Ramos (cell line): Measurements from ENCODE around the gene TRAM2.

Experiments
- in situ Hi-C: fragments of 300-500 bp; cut with MboI; formaldehyde crosslinking; loops from one replicate; pipeline ENCODE4 v1.14.3; 2022; ENCODE audit warnings: low sequenced_read_pairs; ENCODE audit not compliant: unreplicated experiment

The TRAM2 gene

DNA sequence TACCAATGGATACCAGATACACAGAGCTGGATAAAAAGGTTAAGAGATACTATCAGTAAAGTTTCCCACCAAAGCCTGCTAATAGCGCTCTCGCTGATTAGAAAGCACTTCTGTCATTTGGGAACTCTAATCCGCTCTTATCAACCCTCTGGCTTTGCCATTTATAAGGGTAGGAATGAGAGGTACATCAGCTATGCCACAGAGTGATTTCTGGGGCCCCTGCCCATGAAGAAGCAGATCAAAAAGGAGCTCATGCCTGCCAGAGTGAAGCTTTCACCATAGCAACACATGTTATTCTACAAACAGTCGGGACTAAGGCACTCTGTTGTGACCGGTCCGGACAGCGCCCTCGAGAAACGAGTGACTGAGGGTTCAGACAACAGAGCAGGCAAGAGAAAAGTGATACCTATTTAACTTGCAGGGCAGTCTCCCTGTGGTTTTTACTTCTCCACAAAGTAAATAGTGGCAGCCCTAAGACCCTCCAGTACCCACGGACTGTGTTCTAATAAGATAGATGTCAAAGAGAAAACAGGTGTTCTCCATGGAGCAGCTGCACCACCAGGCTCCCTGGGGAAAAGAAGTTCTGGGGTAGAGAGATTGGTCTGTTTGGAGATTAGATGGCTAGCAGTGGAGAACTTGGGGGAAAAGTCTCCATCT, 5.6 kb downstream of the TRAM2 start:
- in situ Hi-C loops: no loop called here

DNA sequence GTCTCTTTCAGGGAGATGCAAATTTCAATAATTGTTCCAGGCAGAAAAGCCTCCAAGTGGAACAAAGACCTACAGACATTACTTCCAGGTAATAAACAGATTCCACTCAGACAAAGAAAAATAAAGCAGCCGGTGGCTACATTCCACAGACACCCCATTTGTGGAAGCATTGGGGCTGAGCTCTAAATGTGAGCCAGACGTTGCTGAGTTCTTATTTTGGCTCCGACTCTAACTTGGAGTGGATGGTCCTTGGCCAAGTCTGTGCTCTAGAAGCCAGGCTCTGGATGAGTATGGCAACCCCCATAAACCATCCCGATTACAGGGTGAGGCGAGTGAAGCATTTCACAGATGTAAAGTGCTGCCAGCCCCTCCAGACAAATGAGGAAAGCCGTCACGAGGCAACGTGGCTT, 6.6 kb downstream of the TRAM2 start:
- in situ Hi-C loops: no loop called here

GRCh38 chr6:52568320-52568719, 8.5 kb downstream of the TRAM2 start:
- in situ Hi-C loops: no loop called here

GRCh38 chr6:52566853-52567279, 10.0 kb downstream of the TRAM2 start:
- in situ Hi-C loops: no loop called here

DNA sequence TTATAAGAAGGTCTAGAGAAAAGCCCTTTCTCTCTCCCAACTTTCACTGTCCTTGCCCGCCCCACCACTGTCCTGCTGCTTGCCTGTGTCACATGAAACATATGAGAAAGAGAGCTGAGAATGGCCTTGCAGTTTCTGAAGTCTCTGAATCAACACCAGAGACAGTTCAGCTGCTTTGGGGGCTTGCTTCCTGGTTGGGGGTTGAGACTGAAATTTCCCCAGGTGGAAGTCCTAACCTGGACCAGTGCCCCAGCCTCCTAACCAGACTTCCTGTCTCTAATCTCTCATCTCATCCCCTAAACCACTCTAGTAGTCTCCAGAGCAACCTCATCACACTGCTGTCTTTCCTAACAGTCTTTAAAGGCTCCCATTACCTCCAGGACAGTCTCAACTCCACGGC, 10.7 kb downstream of the TRAM2 start:
- in situ Hi-C loops: no loop called here

GRCh38 chr6:52564856-52565255, 12.0 kb downstream of the TRAM2 start:
- in situ Hi-C loops: no loop called here

DNA sequence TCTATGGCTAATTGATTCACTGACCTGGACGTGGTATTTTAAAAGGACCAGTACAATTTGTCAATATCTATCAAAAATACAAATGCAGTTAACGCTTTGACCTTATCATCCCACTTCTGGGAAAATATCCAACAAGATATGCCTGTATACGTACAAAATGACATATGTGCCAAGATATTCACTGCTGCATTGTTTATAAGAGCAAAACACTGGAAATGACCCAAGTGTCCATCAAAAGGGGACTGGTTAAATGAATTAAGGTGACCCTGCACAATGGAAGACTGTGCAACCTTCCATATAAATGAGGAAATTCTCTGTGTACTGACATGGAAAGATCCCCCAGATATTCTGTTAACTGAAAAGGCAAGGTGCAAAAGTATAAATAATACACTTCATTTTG, 13.9 kb downstream of the TRAM2 start:
- in situ Hi-C loops: no loop called here

GRCh38 chr6:52560462-52560861, 16.4 kb downstream of the TRAM2 start:
- in situ Hi-C loops: no loop called here

GRCh38 chr6:52558266-52559000, 18.4 kb downstream of the TRAM2 start:
- in situ Hi-C loops: no loop called here

- in situ Hi-C loops: no loop called here
Observed at GRCh38 chr6:52557389-52558265, 19.2 kb downstream of the TRAM2 start.

DNA sequence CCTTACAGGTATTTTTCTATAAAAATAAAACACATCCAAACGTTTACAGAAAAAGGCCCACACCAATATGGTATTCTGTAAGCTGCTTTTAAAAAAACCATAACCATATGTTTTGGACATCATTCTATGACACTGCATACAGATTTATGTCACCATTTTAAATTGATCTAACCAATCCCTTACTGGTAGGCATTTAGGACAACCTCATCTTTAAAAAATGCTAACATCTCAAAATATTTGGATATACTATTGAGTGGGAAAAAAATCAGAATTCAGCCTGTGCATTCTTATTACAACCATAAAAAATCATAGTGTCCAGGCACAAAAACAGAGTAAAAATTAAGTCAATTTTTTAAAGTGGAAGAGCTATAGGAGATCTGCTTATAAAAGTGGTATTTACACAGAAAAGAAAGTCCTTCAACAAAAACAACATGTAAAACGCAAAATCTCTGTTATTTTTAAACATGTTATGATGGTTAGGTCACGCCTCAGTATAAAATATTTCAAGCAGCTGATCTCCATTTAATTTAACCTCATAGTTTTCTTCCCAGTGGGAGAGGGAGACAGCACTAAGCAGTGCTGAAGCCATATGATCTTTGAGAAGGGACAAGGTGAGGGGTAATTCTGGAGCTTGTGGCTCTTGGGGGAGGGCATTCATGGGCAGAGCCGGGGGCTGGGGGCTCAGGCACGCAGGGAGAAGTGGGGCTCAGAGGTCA, 21.2 kb downstream of the TRAM2 start:
- in situ Hi-C loops: no loop called here

DNA sequence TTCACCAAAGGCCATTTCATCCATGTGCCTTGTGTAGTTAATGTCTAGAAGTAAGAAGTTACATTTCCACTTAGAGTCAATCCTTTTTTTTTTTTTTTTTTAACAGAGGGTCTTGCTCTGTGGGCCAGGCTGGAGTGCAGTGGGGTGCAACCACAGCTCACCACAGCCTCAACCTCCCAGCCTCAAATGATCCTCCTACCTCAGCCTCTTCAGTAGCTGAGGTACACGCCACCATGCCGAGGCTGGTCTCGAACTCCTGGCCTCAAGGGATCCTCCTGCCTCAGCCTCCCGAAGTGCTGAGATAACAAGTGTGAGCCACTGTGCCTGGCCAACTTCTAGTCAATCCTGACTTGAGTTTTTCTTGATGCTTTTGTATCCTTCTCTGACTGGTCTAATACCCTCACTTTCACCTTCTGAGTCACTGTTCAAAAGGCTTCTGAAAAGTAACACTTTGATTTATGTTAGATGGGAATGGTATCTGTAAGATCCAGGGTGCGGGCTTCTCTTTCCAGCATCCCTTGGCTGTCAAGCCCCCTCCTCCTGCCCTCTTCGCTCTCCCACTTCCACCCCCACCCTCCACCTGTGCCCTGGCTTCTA, 22.1 kb downstream of the TRAM2 start:
- in situ Hi-C loops: no loop called here

DNA sequence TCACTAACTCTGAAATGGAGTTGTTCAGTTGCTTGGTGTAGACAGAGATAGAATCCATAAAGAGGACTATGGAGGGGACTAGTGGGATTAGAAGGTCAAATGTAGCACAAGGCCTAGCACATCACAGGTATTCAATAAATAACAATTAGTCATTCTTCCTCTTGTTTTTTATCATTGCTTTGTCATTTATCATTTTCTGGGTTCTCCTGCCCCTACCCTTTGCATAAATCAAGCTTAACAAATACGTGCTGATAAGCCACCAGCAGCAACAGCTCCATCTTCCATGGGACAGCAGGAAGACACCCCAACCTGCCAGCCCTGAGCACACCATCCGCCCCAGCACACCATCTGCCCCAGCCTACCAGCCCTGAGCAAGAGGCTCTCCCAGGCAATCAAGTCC, 23.1 kb downstream of the TRAM2 start:
- in situ Hi-C loops: no loop called here

DNA sequence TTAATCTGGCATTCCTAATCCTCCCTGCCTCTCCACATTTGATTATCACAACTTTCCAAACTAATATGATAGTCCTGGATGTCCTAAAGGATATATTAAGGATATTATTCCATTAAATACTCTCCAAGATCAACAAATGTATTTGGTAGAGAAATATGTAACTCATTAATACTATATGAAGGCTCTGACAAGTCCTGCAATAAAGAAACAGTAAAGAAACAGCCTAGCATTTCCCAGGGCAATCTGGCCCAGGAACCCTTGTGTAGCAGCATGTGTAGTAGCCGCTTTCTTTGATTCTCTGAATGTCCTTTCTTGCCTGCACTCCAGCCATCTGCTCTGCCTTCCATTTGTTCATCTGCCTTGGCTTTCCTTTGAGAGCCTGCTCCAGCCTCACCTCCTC, 23.7 kb downstream of the TRAM2 start:
- in situ Hi-C loops: no loop called here

GRCh38 chr6:52552278-52552643, 24.6 kb downstream of the TRAM2 start:
- in situ Hi-C loops: no loop called here

GRCh38 chr6:52551483-52552277, 25.2 kb downstream of the TRAM2 start:
- in situ Hi-C loops: no loop called here

DNA sequence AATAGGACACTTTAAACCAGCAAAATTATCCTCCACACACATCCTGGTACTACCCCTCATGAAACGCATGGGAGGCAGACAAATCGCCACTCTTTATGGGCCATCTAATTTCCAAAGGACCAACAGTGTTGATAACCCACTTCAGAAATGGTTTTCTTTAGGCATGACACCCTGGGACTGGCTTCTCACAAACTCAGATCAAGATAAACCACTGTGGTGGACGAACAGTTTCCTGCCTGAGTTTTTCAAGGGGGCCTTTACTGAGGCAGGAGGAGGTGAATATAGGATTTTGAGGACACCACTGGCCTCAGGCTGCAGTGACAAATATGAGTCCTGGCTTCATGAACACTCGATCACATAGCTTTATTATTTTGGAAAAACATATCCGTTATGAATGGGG, 26.0 kb downstream of the TRAM2 start:
- in situ Hi-C loops: no loop called here

DNA sequence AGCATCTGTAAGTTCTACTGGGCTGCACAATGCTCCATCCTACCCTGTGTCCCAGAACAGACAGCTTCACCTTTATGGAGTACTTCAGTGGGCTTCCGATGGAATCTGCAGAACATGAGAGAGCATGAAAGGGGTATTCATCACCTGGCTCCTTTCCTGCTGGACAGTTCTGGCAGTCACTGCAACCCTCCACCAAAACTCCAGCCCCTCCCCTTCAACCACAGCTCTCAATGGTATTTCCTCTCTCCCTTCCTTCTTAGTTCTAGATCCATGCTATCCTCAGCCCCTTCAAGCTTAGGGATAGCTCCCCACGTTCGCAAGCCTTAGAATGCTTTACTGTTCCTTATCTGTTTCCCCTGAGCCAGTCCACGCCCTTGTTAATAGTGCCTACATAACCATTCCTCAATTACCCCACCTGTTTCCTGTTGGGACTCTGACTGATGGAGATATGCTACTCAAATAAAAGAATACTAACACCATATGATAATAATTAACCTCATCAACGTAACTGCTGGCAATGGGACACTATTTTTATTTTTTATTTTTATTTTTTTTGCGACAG, 26.8 kb downstream of the TRAM2 start:
- in situ Hi-C loops: no loop called here

DNA sequence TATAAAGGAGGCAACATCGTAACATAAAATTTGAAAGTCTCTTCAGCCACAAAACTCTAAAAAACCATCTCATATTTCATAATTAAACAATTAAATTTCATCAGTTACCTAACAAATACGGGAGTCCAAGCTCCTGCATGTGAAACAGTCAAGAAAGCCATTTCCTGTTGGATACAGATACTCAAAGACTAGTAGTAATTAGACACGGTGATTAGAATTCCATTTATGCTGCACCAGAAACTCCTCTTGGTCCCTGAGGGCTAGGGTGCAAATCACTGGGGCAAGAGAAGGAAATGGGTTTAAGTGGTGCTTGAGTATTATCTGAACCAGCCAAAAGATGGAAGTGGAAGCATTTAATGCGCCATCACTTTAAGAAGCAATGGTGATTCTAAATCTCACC, 27.4 kb downstream of the TRAM2 start:
- in situ Hi-C loops: no loop called here
